H9 (cell line): ENCODE measurements around the gene TMEM200A. TPM values are rescaled to one million over a fixed set of nuclear protein-coding genes. Genes with fewer than 3 reads are reported as not detected.

Experiments
- DNase-seq: peaks from one replicate; pipeline ENCODE4 v3.0.0-alpha.2; 2017
- H2AFZ ChIP-seq: one replicate; pipeline ENCODE4 v1.6.1; 2013; ENCODE audit warnings: mild to moderate bottlenecking, low read length, control low read depth, moderate library complexity
- H2AK5ac ChIP-seq: 2 replicates; pipeline ENCODE4 v1.6.1; 2013; ENCODE audit warnings: low read length, control low read depth, mixed read lengths; ENCODE audit not compliant: insufficient read length
- H2BK120ac ChIP-seq: one replicate; pipeline ENCODE4 v1.6.1; 2013; ENCODE audit warnings: low read depth, mild to moderate bottlenecking, low read length, control low read depth, inconsistent platforms; ENCODE audit not compliant: poor library complexity, severe bottlenecking
- H2BK12ac ChIP-seq: 2 replicates; pipeline ENCODE4 v1.6.1; 2013; ENCODE audit warnings: low read length, control low read depth, mixed read lengths, low read depth; ENCODE audit not compliant: insufficient read length
- H2BK15ac ChIP-seq: 2 replicates; pipeline ENCODE4 v1.6.1; 2013; ENCODE audit warnings: low read depth, low read length, control low read depth
- H2BK20ac ChIP-seq: one replicate; pipeline ENCODE4 v1.6.1; 2013; ENCODE audit warnings: low read depth, mild to moderate bottlenecking, low read length, control low read depth, inconsistent platforms; ENCODE audit not compliant: poor library complexity, severe bottlenecking
- H2BK5ac ChIP-seq: 2 replicates; pipeline ENCODE4 v1.6.1; 2013; ENCODE audit warnings: low read length, control low read depth, mixed read lengths; ENCODE audit not compliant: insufficient read length
- H3K14ac ChIP-seq: 2 replicates; pipeline ENCODE4 v1.6.1; 2013; ENCODE audit warnings: low read length, control low read depth; ENCODE audit not compliant: insufficient read depth
- H3K18ac ChIP-seq: 2 replicates; pipeline ENCODE4 v1.6.1; 2013; ENCODE audit warnings: low read depth, mild to moderate bottlenecking, mixed read lengths, low read length, control low read depth; ENCODE audit not compliant: insufficient read length
- H3K23ac ChIP-seq: 2 replicates; pipeline ENCODE4 v1.6.1; 2013; ENCODE audit warnings: low read length, control low read depth, mixed read lengths, low read depth; ENCODE audit not compliant: insufficient read length
- H3K23me2 ChIP-seq: 2 replicates; pipeline ENCODE4 v1.6.1; 2013; ENCODE audit warnings: low read depth, mild to moderate bottlenecking, mixed read lengths, low read length, control low read depth; ENCODE audit not compliant: insufficient read length, poor library complexity, severe bottlenecking
- H3K27ac ChIP-seq: 2 replicates; pipeline ENCODE4 v1.5.1; 2013; ENCODE audit warnings: low read length, control low read depth, mixed read lengths, low read depth; ENCODE audit not compliant: insufficient read length
- H3K27me3 ChIP-seq: 2 replicates; pipeline ENCODE4 v1.6.1; 2013; ENCODE audit warnings: low read length, control low read depth, inconsistent platforms; ENCODE audit not compliant: insufficient read depth
- H3K4ac ChIP-seq: 2 replicates; pipeline ENCODE4 v1.6.1; 2013; ENCODE audit warnings: low read depth, mild to moderate bottlenecking, control low read depth, inconsistent platforms, low read length, moderate library complexity
- H3K4me1 ChIP-seq: 2 replicates; pipeline ENCODE4 v1.6.1; 2013; ENCODE audit warnings: low read length, control low read depth, inconsistent platforms; ENCODE audit not compliant: insufficient read depth
- H3K4me2 ChIP-seq: 2 replicates; pipeline ENCODE4 v1.6.1; 2013; ENCODE audit warnings: low read length, control low read depth, mixed read lengths; ENCODE audit not compliant: insufficient read length, insufficient read depth
- H3K56ac ChIP-seq: 2 replicates; pipeline ENCODE4 v1.6.1; 2013; ENCODE audit warnings: low read depth, mild to moderate bottlenecking, mixed read lengths, low read length, control low read depth; ENCODE audit not compliant: insufficient read length
- H3K79me1 ChIP-seq: 2 replicates; pipeline ENCODE4 v1.6.1; 2013; ENCODE audit warnings: low read depth, mild to moderate bottlenecking, moderate library complexity, low read length, control low read depth, inconsistent platforms; ENCODE audit not compliant: insufficient read depth, poor library complexity, severe bottlenecking
- H3K79me2 ChIP-seq: 2 replicates; pipeline ENCODE4 v1.6.1; 2013; ENCODE audit warnings: low read length, control low read depth, inconsistent platforms; ENCODE audit not compliant: insufficient read depth
- H3K9ac ChIP-seq: 2 replicates; pipeline ENCODE4 v1.6.1; 2013; ENCODE audit warnings: low read length, control low read depth, mixed read lengths; ENCODE audit not compliant: insufficient read length; ENCODE audit errors: extremely low read depth
- H3K9me3 ChIP-seq: one replicate; pipeline ENCODE4 v1.6.1; 2013; ENCODE audit warnings: low read depth, low read length, inconsistent platforms; ENCODE audit not compliant: control insufficient read depth
- H3T11ph ChIP-seq: one replicate; pipeline ENCODE4 v1.6.1; 2013; ENCODE audit warnings: mild to moderate bottlenecking, low read length, control low read depth, inconsistent platforms
- H4K20me1 ChIP-seq: one replicate; pipeline ENCODE4 v1.6.1; 2013; ENCODE audit not compliant: control insufficient read depth, insufficient read length, insufficient read depth
- H4K5ac ChIP-seq: 2 replicates; pipeline ENCODE4 v1.6.1; 2013; ENCODE audit warnings: low read depth, mild to moderate bottlenecking, mixed read lengths, low read length, control low read depth; ENCODE audit not compliant: insufficient read length
- H4K8ac ChIP-seq: replicated peaks from 2 replicates; pipeline ENCODE4 v1.6.1; 2013; ENCODE audit warnings: low read length, control low read depth, mixed read lengths, low read depth; ENCODE audit not compliant: insufficient read length
- H4K91ac ChIP-seq: 2 replicates; pipeline ENCODE4 v1.6.1; 2013; ENCODE audit warnings: low read depth, mild to moderate bottlenecking, moderate library complexity, mixed read lengths, low read length, control low read depth; ENCODE audit not compliant: insufficient read length
- H3K27ac Mint-ChIP-seq, 3 experiments: 2 replicates in 2 of 3; 3 replicates in 1 of 3; pipeline ENCODE4 v1.8.0; 2020 to 2021; ENCODE audit warnings: mixed read lengths in 3 of 3, mild to moderate bottlenecking in 1 of 3, moderate library complexity in 1 of 3
- H3K27me3 Mint-ChIP-seq: 2 replicates; pipeline ENCODE4 v1.8.0; 2021; ENCODE audit warnings: low read depth, mild to moderate bottlenecking, moderate library complexity, mixed read lengths
- H3K36me3 Mint-ChIP-seq, 3 experiments: 2 replicates in 2 of 3; 3 replicates in 1 of 3; pipeline ENCODE4 v1.8.0; 2020 to 2021; ENCODE audit warnings: low read depth in 3 of 3, mixed read lengths in 3 of 3; ENCODE audit not compliant: insufficient read depth in 1 of 3
- H3K4me1 Mint-ChIP-seq, 2 experiments: 2 replicates each; pipeline ENCODE4 v1.8.0; 2020; ENCODE audit warnings: mixed read lengths in 2 of 2
- H3K4me3 Mint-ChIP-seq, 2 experiments: 2 replicates in 1 of 2; 3 replicates in 1 of 2; pipeline ENCODE4 v1.8.0; 2020 to 2021; ENCODE audit warnings: mild to moderate bottlenecking in 2 of 2, mixed read lengths in 2 of 2, moderate library complexity in 1 of 2
- H3K9me3 Mint-ChIP-seq, 2 experiments: 2 replicates in 1 of 2; 3 replicates in 1 of 2; pipeline ENCODE4 v1.8.0; 2020; ENCODE audit warnings: mild to moderate bottlenecking in 2 of 2, mixed read lengths in 2 of 2, moderate library complexity in 1 of 2
- WGBS: extraction: QIAGEN DNeasy Blood & Tissue Kit; methylation state at CpG from one replicate; pipeline ENCODE4 v1.1.7; 2013; ENCODE audit warnings: missing lambda C conversion rate, low lambda C conversion rate, mixed read lengths; ENCODE audit not compliant: insufficient read length; ENCODE audit errors: extremely low coverage; 5-methylcytosine and 5-hydroxymethylcytosine counted together
- total RNA-seq: library from RNA; stranded (reverse); gene quantifications from 2 replicates; pipeline ENCODE4 v1.2.1, GENCODE V29; 2021
- TF ChIP-seq, protein P1 (sequence below): fragments of 200-600 bp; sonication (generic); conservative IDR thresholded peaks from 3 replicates; pipeline ENCODE4 v1.8.0; 2021; ENCODE audit warnings: antibody characterized with exemption, mild to moderate bottlenecking

TMEM200A gene
- total RNA-seq, 1 experiment from 2014 or later = 6.1 TPM

DNA sequence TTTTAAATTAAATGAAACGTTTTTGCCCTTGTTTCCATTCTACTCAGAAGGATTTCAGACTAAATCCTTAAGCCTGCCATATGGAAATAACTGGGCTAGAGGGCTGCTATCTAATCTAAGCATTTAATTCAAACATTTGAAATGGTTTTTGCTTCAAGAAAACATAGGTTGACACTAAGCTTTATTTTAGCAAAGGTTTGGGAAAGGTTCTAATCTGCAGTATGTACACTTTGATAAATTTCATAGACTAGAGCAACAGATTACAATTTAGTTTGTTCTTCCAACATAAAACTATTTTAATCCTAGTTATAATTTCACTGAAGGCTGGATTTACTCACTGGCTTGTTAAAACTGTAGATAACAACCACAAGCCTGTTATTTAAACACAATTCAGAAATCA, 72.1 kb downstream of the TMEM200A start:
- Mint-ChIP-seq H3K36me3 (peaks cover 11 to 15% (median 11%) of the 10 kb centered on the region in 3 experiments; a peak in 6 of 7 replicates), H3K27me3 (no peaks in the 10 kb centered on the region), H3K27ac (no peak overlapping the region), H3K9me3 (no peaks in the 10 kb centered on the region), H3K4me1 (peaks cover 19 to 20% of the 10 kb centered on the region in 2 experiments), H3K4me3 (no peak overlapping the region)
- no peak overlapping the region for H3K23ac ChIP-seq
- H3K4me1 ChIP-seq = no peaks in the 10 kb centered on the region; the same call in 1 of the 2 replicates
- H3K23me2 ChIP-seq = no peaks in the 10 kb centered on the region
- H3K4me2 ChIP-seq = no peak overlapping the region
- H3K56ac ChIP-seq = no peak overlapping the region
- no peak overlapping the region for H2BK15ac ChIP-seq
- no peaks in the 10 kb centered on the region for H3K9me3 ChIP-seq
- H3K9ac ChIP-seq = no peak overlapping the region
- no peak overlapping the region for H2AK5ac ChIP-seq
- DNase-seq = no peak
- no peaks in the 10 kb centered on the region for H3K79me1 ChIP-seq
- H4K5ac ChIP-seq = no peak overlapping the region
- no peak overlapping the region for H3K27ac ChIP-seq
- H4K91ac ChIP-seq = no peak overlapping the region
- no peak overlapping the region for H2AFZ ChIP-seq
- no peak overlapping the region for H3K14ac ChIP-seq
- H3K4ac ChIP-seq = no peak overlapping the region
- H3K27me3 ChIP-seq = no peaks in the 10 kb centered on the region
- H4K20me1 ChIP-seq = no peaks in the 10 kb centered on the region
- WGBS = no CpG with 5 or more reads among the region's 1 CpG
- no peak overlapping the region for H2BK12ac ChIP-seq
- no peak overlapping the region for H2BK120ac ChIP-seq
- TF ChIP-seq, protein P1, sequence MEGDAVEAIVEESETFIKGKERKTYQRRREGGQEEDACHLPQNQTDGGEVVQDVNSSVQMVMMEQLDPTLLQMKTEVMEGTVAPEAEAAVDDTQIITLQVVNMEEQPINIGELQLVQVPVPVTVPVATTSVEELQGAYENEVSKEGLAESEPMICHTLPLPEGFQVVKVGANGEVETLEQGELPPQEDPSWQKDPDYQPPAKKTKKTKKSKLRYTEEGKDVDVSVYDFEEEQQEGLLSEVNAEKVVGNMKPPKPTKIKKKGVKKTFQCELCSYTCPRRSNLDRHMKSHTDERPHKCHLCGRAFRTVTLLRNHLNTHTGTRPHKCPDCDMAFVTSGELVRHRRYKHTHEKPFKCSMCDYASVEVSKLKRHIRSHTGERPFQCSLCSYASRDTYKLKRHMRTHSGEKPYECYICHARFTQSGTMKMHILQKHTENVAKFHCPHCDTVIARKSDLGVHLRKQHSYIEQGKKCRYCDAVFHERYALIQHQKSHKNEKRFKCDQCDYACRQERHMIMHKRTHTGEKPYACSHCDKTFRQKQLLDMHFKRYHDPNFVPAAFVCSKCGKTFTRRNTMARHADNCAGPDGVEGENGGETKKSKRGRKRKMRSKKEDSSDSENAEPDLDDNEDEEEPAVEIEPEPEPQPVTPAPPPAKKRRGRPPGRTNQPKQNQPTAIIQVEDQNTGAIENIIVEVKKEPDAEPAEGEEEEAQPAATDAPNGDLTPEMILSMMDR = no peak
- H2BK20ac ChIP-seq = no peak overlapping the region
- no peak overlapping the region for H3T11ph ChIP-seq
- H4K8ac ChIP-seq = no peak overlapping the region
- no peak overlapping the region for H3K18ac ChIP-seq
- no peak overlapping the region for H2BK5ac ChIP-seq
- H3K79me2 ChIP-seq = peaks cover 2% of the 10 kb centered on the region; the same call in 1 of the 2 replicates
